GM21515 (cell line): ENCODE results near the gene CTNND1.
"Not testable (repeated sequence)": the region's sequence is repeated elsewhere in the genome, so short reads cannot be mapped to it uniquely, and the experiment has no call there.

Source experiments
- ATAC-seq: cut with Tn5 transposase; IDR thresholded peaks from one replicate; pipeline ENCODE4 v1.9.1; 2021; ENCODE audit not compliant: unreplicated experiment

Gene CTNND1

GRCh38 chr11:57761301-57762234 is at the start of gene CTNND1:
TSS of gene CTNND1 (plus strand) at chr11:57761802. CDS start at chr11:57791479, 29,677 bp downstream.
- peak; percentile 86 for ATAC-seq

- ATAC-seq = peak; percentile 91
These were observed 49.1 kb upstream of the CTNND1 start, which contains the start of gene TMX2 for GRCh38 chr11:57712256-57713150. TSS of gene TMX2 (plus strand) at chr11:57712593. CDS start at chr11:57712619, 26 bp downstream.

- ATAC-seq = no peak
These were observed 47.8 kb upstream of the CTNND1 start for GRCh38 chr11:57713835-57714234.

- not testable (repeated sequence) for ATAC-seq
These were observed 44.9 kb upstream of the CTNND1 start for GRCh38 chr11:57716726-57717125.

- ATAC-seq = no peak
These were observed 34.4 kb upstream of the CTNND1 start for GRCh38 chr11:57727185-57727584.

- ATAC-seq = no peak
These were observed 32.8 kb upstream of the CTNND1 start for GRCh38 chr11:57728829-57729228.

- no peak for ATAC-seq
These were observed 32.1 kb upstream of the CTNND1 start for GRCh38 chr11:57729479-57729878.

- ATAC-seq = no peak
These were observed 28.9 kb upstream of the CTNND1 start for GRCh38 chr11:57732661-57733060.

- no peak for ATAC-seq
These were observed 25.8 kb upstream of the CTNND1 start for GRCh38 chr11:57735619-57736298.

GRCh38 chr11:57741132-57742086 is 20.2 kb upstream of the CTNND1 start, which contains the start of gene SELENOH:
TSS of gene SELENOH (plus strand) at chr11:57741491. CDS start at chr11:57741596, 105 bp downstream.
- ATAC-seq = peak; percentile 90

GRCh38 chr11:57742087-57742452 is 19.5 kb upstream of the CTNND1 start:
- ATAC-seq = no peak

GRCh38 chr11:57744357-57744756 is 17.2 kb upstream of the CTNND1 start:
- ATAC-seq = no peak

- ATAC-seq = no peak
These were observed 16.4 kb upstream of the CTNND1 start for GRCh38 chr11:57745206-57745605.

GRCh38 chr11:57746920-57747319 is 14.7 kb upstream of the CTNND1 start:
- ATAC-seq = no peak

GRCh38 chr11:57751176-57751575 is 10.4 kb upstream of the CTNND1 start:
- ATAC-seq = no peak

GRCh38 chr11:57751676-57752253 is 9.8 kb upstream of the CTNND1 start, which contains the start of gene BTBD18:
TSS of gene BTBD18 (minus strand) at chr11:57751819. CDS start at chr11:57751188, 631 bp downstream.
- ATAC-seq = no peak

- no peak for ATAC-seq
These were observed 8.6 kb upstream of the CTNND1 start for GRCh38 chr11:57752954-57753353.

- ATAC-seq = no peak
These were observed 3.4 kb upstream of the CTNND1 start for GRCh38 chr11:57758174-57758573.

- no peak for ATAC-seq
These were observed 746 bp downstream of the CTNND1 start for GRCh38 chr11:57762235-57762861.
